ELR (cell line): ENCODE data around the gene RANBP3.

Source experiments
- DNase-seq: peaks from one replicate; pipeline ENCODE4 v3.0.0-alpha.2; 2015; ENCODE audit warnings: low read depth

RANBP3 gene

DNA sequence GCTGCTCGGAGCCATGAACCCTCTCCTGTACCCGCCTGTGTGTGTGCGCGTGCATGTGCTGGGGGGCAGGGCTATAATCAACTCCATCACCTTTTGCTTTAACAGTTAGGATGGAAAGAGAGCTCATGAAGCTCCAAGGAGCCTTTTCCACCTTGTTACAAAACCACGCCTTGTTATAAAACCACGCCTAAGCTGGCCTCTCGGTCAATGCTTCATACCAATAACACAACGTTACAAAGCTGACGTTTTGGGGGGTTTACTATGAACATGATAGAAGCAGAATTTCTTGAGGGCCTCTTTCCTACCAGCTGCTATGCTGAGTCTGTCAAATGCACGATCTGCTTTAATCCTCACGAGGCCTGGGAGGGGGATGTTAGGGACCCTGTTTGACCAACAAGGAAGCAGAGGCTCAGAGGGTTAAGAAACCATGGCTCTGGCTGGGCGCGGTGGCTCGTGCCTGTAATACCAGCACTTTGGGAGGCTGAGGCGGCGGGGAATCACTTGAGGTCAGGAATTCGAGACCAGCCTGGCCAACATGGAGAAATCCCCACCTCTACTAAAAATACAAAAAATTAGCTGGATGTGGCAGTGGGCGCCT, 52.0 kb downstream of the RANBP3 start:
- no peak for DNase-seq

DNA sequence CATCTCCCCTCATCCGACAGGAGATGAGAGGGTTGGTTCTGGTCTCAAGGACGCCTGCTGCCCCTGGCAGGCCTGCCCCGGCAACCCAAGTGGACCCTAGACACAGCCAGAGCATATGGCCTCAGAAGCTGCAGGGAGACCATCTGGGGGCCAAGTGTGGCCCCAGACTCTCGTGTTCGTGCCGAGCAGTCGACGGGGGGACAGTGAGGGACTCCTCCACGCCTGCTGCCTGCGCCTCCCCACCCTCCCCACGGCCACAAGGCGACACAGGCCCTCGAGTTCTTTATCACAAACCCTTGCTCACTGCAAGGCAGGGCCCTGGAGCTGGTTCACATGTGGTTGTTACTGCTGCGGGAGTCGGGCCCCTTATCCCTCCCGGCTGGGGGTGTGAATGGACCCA, 54.6 kb downstream of the RANBP3 start:
- DNase-seq, result no peak

DNA sequence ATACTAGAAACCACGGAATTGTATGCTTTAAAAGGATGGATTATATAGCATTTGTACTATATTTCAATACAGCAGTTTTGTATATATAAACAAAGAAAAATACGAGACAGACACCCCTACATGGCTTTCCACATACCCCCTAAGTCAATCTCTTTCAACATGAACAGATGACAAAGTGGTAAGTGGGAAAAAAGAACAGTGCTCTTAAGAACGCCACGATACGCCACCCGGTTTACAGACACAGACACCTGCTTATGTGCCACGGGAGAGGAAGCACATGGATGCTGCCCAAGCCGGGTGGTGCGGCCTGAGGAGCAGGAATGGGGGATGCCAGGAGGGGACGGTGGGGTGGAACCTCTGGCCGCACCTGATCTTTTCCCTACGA, 55.8 kb downstream of the RANBP3 start:
- no peak for DNase-seq

DNA sequence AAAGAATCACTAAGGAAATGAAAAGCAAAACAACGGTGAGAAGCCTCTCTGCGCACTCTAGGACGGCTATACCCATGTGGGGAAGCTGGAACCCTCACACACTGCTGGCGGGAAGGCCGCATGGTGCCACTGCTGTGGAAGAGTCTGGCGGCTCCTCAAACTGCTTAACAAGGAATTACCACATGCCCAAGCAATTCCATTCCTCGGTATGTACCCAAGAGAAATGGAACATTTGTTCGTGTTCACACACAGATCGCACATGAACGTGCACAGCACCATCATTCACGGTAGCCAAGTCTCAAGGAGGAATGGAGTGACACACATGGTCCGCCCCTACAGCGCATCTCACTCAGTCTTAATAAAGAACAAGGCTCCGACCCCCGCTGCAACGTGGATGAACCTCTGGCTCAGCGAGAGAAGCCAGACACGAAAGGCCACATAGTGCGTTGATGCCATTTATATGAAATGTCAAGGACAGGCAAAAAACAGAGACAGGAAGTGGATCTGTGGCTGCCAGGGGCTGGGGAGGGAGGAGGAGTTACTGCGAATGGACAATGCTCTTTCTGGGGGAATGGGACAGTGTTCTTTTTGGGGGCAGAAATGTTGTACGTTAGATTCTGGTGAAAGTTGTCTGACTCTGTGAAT, 56.3 kb downstream of the RANBP3 start:
- no peak for DNase-seq

DNA sequence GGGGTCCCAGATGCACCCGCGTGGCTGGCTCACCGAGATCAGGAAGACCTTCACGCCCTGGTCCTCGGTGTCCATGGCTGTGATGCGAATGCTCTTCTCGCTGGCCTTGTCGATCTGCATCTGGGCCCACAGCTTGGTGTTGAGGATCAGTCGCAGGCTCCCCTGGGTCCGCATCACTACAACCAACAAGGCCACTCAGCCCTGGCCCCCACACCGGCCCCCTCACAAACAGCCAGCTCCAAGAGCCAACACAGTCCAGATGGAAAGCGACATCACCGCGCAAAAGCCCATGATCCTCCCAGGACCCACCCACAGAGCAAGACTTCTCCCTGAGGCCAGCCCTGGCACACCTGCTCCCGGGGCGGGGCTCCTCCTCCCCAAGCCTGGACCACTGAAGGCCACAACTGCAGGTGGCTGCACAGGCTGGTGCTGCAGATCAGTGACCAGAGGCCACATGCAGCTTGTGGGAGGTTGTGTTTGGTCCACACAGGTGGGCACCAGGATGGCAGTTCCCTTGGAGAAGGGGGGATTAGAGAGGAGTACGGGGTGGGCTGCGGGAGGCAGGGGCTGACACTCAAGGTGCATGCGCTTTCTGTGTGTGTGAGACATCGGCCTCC, 59.4 kb downstream of the RANBP3 start:
- no peak for DNase-seq

DNA sequence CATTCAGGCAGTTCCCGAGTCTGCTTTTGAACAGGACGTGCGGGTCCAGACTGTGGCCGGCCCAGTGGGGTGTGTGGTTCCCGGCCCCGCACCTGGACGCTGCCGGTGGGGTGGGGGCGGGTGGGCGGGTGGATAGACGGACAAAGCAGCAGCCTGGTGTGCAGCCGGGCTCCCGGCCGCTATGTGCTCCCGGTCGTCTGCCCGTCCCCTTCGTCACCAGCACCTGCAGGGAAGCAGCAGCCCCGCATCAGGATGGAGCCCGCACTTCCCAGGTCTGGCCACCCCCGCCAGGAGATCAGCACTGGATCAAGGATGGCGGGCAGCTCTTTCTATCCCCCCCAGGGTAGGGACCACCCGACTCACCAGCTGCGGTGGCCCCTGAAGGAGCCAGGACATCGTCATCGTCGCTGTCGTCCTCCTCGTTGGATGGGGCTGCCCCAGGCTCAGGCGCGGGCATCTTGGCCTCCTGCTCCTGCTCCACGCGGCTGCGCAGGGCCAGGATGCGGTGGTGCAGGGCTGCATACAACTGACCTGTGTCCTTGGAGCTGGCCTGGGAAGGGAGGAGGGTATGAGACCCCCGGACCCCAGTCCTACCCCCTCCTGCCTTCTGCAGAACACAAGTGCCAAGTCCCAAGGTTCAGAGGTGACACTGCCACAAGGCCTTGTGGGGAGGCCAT, 60.4 kb downstream of the RANBP3 start:
- no peak for DNase-seq

DNA sequence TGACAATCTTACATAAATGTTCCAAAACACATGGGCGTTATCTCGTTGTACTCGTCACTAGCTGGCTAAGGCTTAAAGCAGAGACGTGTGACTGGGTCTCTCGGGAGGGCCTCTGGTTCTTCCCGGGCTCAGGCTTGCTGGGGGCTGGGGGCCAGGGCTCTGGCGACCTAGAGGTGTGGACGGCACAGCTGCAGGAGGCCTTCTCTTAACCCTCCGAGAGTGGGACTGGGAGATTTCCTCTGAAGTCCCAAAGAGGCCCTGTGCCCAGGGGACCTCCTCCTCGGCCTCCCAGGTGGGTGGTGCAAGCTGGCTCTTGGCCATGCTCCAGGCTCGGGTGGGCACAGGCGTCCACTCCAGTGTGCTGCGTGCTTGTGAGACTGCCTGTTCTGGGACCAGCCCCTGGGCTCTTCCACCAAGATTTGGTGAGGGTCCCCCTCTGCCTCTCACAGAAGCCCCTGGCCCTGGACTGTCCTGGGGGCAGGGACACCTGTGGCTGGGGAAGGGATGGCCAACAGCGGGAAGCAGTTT, 61.7 kb downstream of the RANBP3 start:
- no peak for DNase-seq

DNA sequence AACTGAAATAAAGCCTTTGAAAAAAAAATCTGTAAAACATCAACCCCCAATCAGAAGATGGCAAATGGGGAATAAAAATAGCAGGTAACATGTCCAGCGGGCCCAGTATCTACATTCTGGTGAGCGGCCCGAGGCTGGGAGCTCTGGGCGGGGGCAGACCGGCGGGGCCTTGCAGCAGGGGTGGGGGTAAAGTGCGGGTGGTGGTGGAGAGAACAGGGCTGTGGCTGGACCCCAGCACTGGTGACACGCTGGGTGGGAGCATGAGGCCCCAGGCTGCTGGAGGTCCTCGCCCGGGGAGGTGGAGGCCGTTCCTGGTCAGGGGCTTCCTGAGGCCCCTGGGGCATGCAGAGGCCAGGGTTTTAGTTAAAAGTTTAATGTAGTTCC, 62.2 kb downstream of the RANBP3 start:
- DNase-seq, result no peak

DNA sequence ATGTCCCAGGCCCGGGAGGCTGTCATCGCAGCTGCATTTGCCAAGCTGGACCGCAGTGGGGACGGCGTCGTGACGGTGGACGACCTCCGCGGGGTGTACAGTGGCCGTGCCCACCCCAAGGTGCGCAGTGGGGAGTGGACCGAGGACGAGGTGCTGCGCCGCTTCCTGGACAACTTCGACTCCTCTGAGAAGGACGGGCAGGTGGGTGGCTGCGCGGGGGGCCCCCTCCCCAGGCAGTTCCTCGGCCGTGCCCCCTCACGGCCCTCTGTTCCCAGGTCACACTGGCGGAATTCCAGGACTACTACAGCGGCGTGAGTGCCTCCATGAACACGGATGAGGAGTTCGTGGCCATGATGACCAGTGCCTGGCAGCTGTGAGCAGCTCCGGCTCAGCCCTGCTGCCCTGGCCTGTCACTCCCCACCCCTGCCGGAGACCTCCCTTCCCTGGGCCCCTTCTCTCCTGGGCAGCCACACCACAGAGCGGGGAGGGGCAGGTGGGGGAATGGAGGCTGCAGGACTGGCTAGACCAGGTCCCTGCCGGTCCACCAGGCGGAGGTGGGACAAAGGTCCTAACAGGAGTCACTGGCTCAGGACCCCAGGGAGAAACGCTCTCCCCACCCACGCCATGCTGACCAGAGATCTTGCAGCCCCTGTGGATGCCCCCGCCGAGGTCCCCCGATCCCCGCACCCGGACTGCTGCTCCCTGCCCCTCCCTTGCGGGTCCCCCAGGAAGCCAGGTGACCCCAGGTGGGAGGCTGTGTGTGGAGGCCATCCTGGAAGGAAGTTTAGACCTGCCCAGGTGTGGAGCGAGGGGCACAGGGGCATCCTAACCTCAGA, 62.8 kb downstream of the RANBP3 start:
- no peak for DNase-seq

DNA sequence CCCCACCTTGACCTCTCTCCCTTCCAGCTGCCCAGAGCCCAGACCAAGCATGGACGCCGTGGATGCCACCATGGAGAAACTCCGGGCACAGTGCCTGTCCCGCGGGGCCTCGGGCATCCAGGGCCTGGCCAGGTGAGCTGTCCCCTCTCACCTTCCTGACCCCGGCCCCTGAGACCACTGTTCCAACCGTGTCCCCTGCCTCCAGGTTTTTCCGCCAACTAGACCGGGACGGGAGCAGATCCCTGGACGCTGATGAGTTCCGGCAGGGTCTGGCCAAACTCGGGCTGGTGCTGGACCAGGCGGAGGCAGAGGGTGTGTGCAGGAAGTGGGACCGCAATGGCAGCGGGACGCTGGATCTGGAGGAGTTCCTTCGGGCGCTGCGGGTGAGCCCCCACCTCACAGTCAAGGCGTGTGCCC, 63.6 kb downstream of the RANBP3 start:
- DNase-seq, result no peak

DNA sequence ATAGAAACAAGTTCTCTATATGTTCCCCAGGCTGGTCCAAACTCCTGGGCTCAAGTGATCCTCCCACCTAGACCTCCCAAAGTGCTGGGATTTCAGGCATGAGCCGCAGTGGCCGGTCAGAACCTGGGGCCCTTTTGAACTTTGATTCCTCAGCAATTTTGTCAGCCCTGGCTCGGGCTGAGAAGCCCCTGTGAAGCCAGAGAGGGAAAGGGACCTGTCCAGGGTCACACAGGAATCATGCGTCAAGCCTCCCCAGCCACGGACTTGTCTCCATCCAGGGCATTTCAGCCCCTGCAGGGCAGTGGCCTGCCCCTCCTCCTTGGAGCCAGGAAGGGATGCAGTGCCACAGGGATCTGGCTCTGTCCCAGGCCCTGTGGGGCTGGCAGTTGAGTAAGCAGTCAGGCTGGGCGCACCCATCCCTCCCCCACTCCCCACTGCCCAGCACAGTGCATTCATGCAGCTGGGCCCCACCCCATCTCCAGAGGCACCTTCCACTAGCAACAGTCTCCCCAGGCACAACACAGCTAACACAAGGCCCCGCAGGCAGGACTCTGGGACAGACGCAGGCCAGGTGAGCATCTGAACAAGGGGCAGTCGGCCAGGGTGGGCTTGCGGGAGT, 64.1 kb downstream of the RANBP3 start, which contains the start of gene CAPS:
Gene CAPS, plus strand, starts transcription at position 516 of the 619 bp plus-strand sequence. CDS start 153 bp downstream, outside the sequence.
- peak; percentile 32 for DNase-seq

DNA sequence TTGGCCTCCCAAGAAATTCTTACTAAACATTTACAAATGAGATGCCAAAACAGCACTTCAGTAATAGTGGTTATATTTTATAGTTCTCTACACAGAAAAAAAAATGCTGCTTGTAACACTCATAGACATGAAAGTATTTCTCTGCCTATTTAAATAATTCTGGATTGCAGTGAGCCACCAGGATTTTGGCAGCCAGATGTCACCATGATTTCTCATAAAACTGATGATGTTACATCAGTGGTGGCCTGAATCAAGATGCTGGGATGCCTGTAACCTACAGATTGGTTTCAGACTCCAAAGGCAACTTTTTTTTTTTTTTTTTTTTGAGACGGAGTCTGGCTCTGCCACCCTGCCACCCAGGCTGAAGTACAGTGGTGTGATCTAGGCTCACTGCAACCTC, 66.6 kb downstream of the RANBP3 start:
- DNase-seq, result no peak

DNA sequence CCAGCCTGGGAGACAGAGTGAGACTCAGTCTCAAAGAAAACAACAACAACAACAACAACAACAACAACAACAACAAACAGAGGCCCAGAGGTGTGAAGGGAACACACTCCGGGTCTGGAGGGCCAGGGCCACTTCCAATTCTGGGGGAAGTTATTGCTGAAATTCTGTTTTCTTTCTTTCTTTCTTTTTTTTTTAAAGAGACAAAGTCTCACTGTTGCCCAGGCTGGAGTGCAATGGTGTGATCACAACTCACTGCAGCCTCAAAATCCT, 67.4 kb downstream of the RANBP3 start:
- no peak for DNase-seq

DNA sequence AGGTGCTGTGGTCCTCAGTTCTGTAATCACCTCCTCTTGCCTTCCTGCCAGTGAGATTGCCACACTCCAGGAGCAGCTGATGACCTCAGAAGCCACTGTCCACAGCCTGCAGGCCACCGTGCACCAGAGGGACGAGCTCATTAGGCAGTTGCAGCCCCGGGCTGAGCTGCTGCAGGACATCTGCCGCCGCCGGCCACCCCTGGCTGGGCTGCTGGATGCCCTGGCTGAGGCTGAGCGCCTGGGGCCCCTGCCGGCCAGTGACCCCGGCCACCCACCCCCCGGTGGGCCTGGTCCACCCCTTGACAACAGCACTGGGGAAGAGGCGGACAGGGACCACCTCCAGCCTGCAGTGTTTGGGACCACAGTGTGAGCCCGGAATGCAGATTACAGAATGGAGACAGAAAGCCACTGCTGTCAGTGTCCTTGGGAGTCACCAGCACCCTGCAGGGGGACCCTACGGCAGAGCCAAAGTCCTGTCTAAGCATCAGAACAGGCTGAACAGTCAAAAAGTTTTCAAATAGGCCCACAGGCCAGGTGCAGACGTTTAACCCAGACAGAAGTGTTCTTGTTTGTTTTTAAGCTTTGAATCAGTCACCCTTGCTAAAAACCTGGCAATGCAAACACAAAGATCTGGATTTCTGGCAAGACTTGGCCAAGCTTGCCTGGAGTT, 69.0 kb downstream of the RANBP3 start:
- no peak for DNase-seq

DNA sequence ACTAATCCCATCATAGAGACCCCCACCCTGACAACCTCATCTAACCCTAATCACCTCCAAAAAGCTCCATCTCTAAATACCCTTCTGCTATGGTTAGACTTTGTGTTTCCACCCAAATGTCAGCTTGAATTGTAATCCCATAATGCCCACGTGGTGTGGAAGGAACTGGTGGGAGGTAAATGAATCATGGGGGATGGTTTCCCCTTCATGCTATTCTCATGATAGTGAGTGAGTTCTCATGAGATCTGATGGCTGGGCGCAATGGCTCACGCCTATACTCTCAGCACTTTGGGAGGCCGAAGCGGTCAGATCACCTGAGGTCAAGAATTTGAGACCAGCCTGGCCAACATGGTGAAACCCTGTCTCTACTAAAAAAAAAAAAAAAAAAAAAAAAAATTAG, 70.7 kb downstream of the RANBP3 start:
- DNase-seq, result no peak

DNA sequence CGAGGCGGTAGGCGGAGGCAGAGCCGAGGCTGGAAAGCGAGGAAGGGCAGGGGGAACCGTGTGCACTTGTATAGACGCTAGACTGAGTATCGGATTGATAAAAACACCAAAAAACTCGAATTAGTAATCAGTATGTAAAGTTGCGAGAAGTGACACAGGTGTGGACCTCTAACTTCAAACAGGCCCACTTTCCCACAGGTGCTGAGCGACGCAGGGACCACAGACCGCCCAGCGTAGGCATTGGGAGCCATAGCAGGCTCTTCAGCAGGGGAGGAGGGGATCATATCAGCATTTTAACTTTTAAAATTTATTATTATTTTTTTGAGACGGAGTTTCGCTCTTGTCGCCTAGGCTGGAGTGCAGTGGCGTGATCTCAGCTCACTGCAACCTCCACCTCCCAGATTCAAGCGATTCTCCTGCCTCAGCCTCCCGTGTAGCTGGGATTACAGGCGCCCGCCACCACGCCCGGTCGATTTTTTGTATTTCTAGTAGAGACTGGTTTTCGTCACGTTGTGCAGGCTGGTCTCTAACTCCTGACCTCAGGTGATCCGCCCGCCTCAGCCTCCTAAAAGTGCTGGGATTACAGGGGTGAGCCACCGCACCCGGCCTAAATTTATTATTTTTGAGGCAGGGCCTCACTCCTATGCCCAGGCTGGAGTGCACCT, 72.7 kb downstream of the RANBP3 start:
- no peak for DNase-seq

DNA sequence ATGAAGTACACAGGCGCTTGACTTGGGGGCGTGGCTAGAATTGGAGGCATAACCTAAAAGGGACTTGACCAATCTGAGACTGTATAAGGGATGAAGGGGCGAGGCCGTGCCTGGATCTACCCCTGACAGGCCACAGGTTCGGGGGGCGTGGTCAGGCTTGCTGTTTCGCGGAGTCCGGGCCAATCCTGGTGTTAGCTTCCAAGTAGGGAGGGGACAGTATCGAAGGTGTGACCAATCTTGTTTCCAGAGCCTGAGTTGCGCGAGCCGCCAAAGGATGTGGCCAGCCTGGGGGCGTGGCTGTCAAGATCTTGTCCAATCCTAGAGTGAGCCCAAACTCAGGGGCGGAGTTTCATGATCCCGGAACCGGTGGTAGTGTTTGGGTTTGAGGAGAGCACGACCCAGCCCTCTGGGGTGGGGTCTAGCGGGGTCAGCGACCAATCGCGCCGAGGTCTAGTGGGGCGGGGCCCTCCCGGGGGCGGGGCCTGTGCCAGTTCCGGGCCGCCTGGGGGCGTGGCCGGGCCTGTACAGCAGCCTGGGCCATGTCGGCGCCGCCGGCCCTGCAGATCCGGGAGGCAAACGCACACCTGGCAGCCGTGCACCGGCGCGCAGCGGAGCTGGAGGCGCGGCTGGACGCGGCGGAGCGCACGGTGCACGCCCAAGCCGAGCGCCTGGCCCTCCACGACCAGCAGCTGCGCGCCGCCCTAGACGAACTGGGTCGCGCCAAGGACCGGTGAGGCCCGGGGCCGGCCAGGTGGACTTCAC, 73.4 kb downstream of the RANBP3 start, which contains the start of gene VMAC:
Gene VMAC, plus strand, starts transcription at position 521 of the 762 bp plus-strand sequence. Its CDS starts 19 bp downstream, at position 540.
- peak; percentile 100 for DNase-seq

DNA sequence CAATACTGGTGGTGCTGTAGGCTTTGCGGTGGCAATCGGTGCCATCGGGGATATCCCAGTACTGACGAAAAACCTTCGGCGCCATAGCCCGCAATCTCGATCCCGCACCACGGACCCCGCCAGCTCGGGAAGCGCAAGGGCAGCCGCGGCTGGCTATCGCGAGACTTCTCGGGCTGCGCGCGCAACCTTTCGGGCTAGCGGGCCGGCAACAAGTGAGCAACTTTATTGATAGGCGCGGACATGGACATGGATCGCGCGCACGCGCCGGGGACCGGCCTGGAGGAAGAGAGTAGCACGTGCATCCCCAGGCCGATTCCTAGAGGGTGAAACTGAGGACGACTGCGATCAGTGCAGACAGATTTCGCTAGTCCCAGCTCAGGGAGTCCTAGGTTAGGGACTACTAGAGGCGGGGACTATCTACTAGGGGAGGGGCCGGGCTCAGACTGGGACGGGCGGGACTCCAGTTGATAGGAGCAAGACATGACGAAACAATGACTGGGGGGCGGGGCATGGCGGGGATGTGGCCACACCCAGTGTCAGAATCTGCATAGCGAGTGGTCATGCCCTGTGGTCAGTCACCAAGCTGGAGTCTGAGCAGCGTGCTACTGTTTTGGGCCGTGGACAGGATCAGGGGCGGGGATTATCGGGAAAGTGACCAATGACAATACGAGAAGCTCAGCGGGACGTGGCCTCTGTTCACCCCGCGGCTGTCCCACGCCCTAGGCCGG, 74.2 kb downstream of the RANBP3 start, which contains the start of gene NDUFA11:
Gene NDUFA11, minus strand, starts transcription at position 167 of the 728 bp plus-strand sequence. Its CDS starts 82 bp downstream, at position 85.
- DNase-seq, result peak; percentile 96
